ENCODE data around the gene SAMHD1.
"Not testable (repeated sequence)": the region's sequence is repeated elsewhere in the genome, so short reads cannot be mapped to it uniquely, and the experiment has no call there.

Gene SAMHD1

GRCh38 chr20:36851490-36851889 lies 100.0 kb downstream of the SAMHD1 start:
- no peak for DNase-seq (ENCODE audit: low spot score)

GRCh38 chr20:36850759-36851158 lies 100.7 kb downstream of the SAMHD1 start:
- DNase-seq (ENCODE audit: low spot score) = no peak

- no peak for DNase-seq (ENCODE audit: low spot score)
Observed at GRCh38 chr20:36849333-36850065, 102.0 kb downstream of the SAMHD1 start.

DNA sequence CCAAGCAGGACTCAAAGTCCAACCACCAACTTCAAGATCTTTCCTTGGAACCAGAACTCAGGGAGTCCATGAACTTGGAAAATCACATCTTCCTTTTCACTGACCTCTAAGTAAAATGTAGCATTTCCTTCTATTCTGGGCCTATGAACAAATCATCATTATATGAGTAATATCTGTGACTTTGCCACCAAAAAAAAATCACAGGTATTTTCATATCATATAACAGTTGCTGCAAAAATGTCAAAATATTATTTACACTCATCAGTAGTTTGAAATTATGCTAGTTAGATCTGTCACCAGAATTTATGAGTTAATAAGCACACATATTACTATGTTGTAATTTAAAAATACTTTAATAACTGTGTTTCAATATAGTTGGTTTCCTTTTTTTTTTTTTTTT lies 102.8 kb downstream of the SAMHD1 start:
- DNase-seq (ENCODE audit: low spot score) = no peak

DNA sequence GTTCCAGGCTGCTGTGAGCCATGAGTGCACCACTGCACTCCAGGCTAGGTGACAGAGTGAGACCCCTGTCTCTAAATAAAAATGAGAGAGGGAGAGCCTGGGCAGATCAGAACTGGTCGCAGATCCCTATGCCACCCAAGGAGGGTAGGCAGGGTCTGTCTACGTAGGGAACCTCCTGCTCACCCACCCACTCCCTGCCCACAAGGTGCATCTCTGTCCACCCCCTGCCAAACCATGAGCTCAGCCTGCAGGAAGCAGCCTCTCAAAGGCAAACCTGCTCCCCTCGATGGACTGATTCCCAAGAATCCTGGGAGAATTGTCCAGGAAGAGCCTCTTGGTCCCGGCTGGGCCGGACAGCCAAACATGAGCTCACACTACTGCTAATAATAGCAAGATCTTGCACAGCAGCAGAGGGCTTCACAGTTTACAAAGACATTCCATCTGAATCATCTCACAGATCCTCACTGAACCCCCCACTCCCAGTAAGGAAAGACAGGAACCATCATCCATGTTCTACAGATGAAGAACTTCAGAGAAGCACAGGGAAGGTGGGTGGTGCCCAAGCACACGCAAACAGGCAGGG lies 103.3 kb downstream of the SAMHD1 start:
- DNase-seq (ENCODE audit: low spot score) = no peak

- DNase-seq (ENCODE audit: low spot score) = no peak
Observed at GRCh38 chr20:36847710-36848040, 103.8 kb downstream of the SAMHD1 start.

DNA sequence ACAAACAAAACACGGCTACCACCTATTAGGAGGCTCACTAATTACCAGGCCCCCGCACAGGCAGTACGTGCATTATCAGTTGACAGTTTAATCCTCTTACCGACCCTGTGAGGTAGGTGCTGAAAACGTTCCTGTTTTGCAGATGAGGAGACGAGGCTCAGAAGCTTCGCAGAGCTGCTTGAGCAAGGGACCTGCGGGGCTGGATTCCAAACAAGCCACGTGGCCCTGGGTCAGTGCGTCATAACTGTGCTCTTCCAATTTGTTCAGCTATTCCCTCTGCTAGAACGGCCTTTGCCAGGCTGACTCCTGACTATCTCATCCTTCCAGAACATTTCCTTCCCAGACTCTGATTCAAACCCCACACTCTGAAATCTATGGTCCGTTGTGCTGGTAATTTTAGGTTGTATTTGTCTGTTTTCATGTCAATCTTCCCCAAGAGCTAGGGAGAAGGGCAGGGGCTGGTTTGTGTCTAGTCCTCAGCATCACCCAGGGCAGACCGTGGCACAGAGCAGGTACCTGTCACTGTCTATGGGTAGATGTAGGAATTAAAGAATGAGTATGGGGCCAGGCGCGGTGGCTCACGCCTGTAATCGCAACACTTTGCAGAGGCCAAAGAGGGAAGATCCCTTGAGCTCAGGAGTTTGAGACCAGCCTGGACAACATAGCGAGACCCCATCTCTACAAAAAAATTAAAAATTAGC lies 104.3 kb downstream of the SAMHD1 start:
- no peak for DNase-seq (ENCODE audit: low spot score)

- peak; percentile 57 for DNase-seq (ENCODE audit: low spot score)
Observed at GRCh38 chr20:36845288-36845971, 106.1 kb downstream of the SAMHD1 start.

DNA sequence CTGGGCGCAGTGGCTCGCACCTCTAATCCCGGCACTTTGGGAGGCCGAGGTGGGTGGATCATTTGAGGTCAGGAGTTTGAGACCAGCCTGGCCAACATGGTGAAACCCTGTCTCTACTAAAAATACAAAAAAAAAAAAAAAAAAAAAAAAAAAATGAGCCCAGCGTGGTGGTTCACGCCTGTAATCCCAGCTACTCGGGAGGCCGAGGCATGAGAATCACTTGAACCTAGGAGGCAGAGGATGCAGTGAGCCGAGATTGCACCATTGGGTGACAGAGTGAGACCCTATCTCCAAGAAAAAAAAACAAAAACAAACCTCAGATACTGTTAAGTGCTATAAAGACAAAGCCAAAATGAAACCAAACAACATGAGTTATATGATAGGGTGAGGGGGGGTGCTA lies 110.5 kb downstream of the SAMHD1 start:
- not testable (repeated sequence) for DNase-seq (ENCODE audit: low spot score)

Data from COLO829 (cell line).